ENCODE results near the gene CNPY3. TPM values are rescaled to one million over a fixed set of nuclear protein-coding genes. Genes with fewer than 3 reads are reported as not detected.

The CNPY3 gene
- polyA plus RNA-seq, 1 donor (not counting 4 experiments of a cell fraction or from before 2014, with no cell fraction given): 19.7 TPM

- TF ChIP-seq CTCF (optimal IDR thresholded peaks at IDR 0.05 in 1 of 3, IDR thresholded peaks at IDR 0.05 in 1 of 3, conservative IDR thresholded peaks at IDR 0.05 in 1 of 3; ENCODE audit: extremely low read depth in 1 of 3, insufficient read depth in 2 of 3, low read length in 3 of 3): no peak
- no peak for TF ChIP-seq EZH2 (IDR thresholded peaks at IDR 0.05; ENCODE audit: low read length)
- Histone ChIP-seq H3K4me1 (ENCODE audit: control insufficient read depth, extremely low read depth, insufficient read depth, low read length) (peaks cover 3% of the 10 kb centered on the region), H3K4me3 (ENCODE audit: control insufficient read depth in 2 of 3, extremely low read depth in 1 of 3, insufficient read depth in 2 of 3, low read depth in 1 of 3, low read length in 3 of 3) (no peak overlapping the region), H3K36me3 (ENCODE audit: control insufficient read depth in 2 of 2, extremely low read depth in 1 of 2, insufficient read depth in 2 of 2, low read length in 2 of 2) (no peaks in the 10 kb centered on the region), H3K9me3 (ENCODE audit: control insufficient read depth, low read depth, low read length) (no peaks in the 10 kb centered on the region), H3K9ac (ENCODE audit: control insufficient read depth, extremely low read depth, insufficient read depth, low read length) (no peak overlapping the region), H3K79me2 (ENCODE audit: control insufficient read depth, insufficient read depth, low read length) (no peaks in the 10 kb centered on the region), H3K9me1 (ENCODE audit: control insufficient read depth, extremely low read depth, insufficient read depth, low read length) (no peaks in the 10 kb centered on the region), H3K27me3 (ENCODE audit: control insufficient read depth, extremely low read depth, insufficient read depth, low read length) (peaks cover 4% of the 10 kb centered on the region), H2AFZ (ENCODE audit: control insufficient read depth, low read length) (no peak overlapping the region), H3K4me2 (ENCODE audit: control insufficient read depth, extremely low read depth, insufficient read depth, low read depth, low read length) (no peak overlapping the region), H3K27ac (ENCODE audit: control insufficient read depth, insufficient read depth, low read length) (no peak overlapping the region), H4K20me1 (ENCODE audit: control insufficient read depth, extremely low read depth, insufficient read depth, low read length) (no peaks in the 10 kb centered on the region)
- DNase-seq (ENCODE audit: low read depth, low spot score): no peak
- dilution Hi-C loops (cut with MboI; ENCODE audit: extremely low pct_ligation_motif_present, low sequenced_read_pairs): no loop called here
- FAIRE-seq: no peak
These were observed 13.0 kb upstream of the CNPY3 start for GRCh38 chr6:42916288-42916687.

GRCh38 chr6:42921801-42922200, 7.5 kb upstream of the CNPY3 start:
- H3K4me1 ChIP-seq (ENCODE audit: control insufficient read depth, extremely low read depth, insufficient read depth, low read length): peaks cover 3% of the 10 kb centered on the region
- H3K4me2 ChIP-seq (ENCODE audit: control insufficient read depth, extremely low read depth, insufficient read depth, low read depth, low read length): no peak overlapping the region
- H3K9ac ChIP-seq (ENCODE audit: control insufficient read depth, extremely low read depth, insufficient read depth, low read length): no peak overlapping the region
- H3K79me2 ChIP-seq (ENCODE audit: control insufficient read depth, insufficient read depth, low read length): no peaks in the 10 kb centered on the region
- no peaks in the 10 kb centered on the region for H3K36me3 ChIP-seq (ENCODE audit: control insufficient read depth in 2 of 2, extremely low read depth in 1 of 2, insufficient read depth in 2 of 2, low read length in 2 of 2)
- FAIRE-seq (no peak), DNase-seq (ENCODE audit: low read depth, low spot score) (no peak)
- no peak overlapping the region for H3K27ac ChIP-seq (ENCODE audit: control insufficient read depth, insufficient read depth, low read length)
- no peak overlapping the region for H3K4me3 ChIP-seq (ENCODE audit: control insufficient read depth in 2 of 3, extremely low read depth in 1 of 3, insufficient read depth in 2 of 3, low read depth in 1 of 3, low read length in 3 of 3)
- H3K9me1 ChIP-seq (ENCODE audit: control insufficient read depth, extremely low read depth, insufficient read depth, low read length): no peaks in the 10 kb centered on the region
- H3K9me3 ChIP-seq (ENCODE audit: control insufficient read depth, low read depth, low read length): no peaks in the 10 kb centered on the region
- TF ChIP-seq CTCF (optimal IDR thresholded peaks at IDR 0.05 in 1 of 3, IDR thresholded peaks at IDR 0.05 in 1 of 3, conservative IDR thresholded peaks at IDR 0.05 in 1 of 3; ENCODE audit: extremely low read depth in 1 of 3, insufficient read depth in 2 of 3, low read length in 3 of 3) (no peak), EZH2 (IDR thresholded peaks at IDR 0.05; ENCODE audit: low read length) (no peak)
- no peak overlapping the region for H2AFZ ChIP-seq (ENCODE audit: control insufficient read depth, low read length)
- no peaks in the 10 kb centered on the region for H3K27me3 ChIP-seq (ENCODE audit: control insufficient read depth, extremely low read depth, insufficient read depth, low read length)
- no peaks in the 10 kb centered on the region for H4K20me1 ChIP-seq (ENCODE audit: control insufficient read depth, extremely low read depth, insufficient read depth, low read length)
- dilution Hi-C loops (cut with MboI; ENCODE audit: extremely low pct_ligation_motif_present, low sequenced_read_pairs): no loop called here

Data from keratinocyte (primary cell).